ENCODE measurements around the gene CACNG4. TPM values are rescaled to one million over a fixed set of nuclear protein-coding genes. Genes with fewer than 3 reads are reported as not detected.

CACNG4 gene
- total and polyA plus RNA-seq, 10 donors, result not detected

DNA sequence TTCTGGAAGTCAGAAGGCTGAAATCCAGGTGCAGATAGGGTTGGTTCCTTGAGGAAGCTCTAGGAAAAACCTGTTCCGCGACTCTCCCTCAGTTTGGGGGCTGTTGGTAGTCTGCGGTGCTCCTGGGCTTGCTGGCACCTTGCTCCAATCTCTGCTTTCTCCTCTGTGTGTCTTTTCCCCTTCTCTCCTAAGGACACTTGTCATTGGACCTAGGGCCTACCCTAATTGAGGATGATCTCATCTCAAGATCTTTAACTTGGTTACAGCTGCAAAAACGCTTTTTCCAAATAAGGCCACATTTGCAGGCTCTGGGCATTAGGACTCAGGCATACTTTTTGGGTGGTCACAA is 12.9 kb upstream of the CACNG4 start:
- Histone ChIP-seq H3K27ac (no peak overlapping the region), H3K4me3 (no peak overlapping the region), H3K27me3 (replicated peaks in 1 of 7) (peaks cover 0 to 40% (median 5%) of the 10 kb centered on the region in 7 donors), H3K36me3 (no peaks in the 10 kb centered on the region), H3K4me1 (no peaks in the 10 kb centered on the region), H3K9me3 (no peaks in the 10 kb centered on the region)
- DNase-seq, result no peak
- TF ChIP-seq POLR2AphosphoS5 (IDR thresholded peaks at IDR 0.05), result no peak
- TF ChIP-seq POLR2A (IDR thresholded peaks at IDR 0.05), result no peak
- TF ChIP-seq, protein P1, sequence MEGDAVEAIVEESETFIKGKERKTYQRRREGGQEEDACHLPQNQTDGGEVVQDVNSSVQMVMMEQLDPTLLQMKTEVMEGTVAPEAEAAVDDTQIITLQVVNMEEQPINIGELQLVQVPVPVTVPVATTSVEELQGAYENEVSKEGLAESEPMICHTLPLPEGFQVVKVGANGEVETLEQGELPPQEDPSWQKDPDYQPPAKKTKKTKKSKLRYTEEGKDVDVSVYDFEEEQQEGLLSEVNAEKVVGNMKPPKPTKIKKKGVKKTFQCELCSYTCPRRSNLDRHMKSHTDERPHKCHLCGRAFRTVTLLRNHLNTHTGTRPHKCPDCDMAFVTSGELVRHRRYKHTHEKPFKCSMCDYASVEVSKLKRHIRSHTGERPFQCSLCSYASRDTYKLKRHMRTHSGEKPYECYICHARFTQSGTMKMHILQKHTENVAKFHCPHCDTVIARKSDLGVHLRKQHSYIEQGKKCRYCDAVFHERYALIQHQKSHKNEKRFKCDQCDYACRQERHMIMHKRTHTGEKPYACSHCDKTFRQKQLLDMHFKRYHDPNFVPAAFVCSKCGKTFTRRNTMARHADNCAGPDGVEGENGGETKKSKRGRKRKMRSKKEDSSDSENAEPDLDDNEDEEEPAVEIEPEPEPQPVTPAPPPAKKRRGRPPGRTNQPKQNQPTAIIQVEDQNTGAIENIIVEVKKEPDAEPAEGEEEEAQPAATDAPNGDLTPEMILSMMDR (IDR thresholded peaks at IDR 0.05 in 8 of 11, conservative IDR thresholded peaks at IDR 0.05 in 3 of 11), result no peak
- intact Hi-C loops (cut with DNase I; ENCODE audit: low total_unique reads), result no loop called here
- WGBS, 5 donors, result 81 to 95% (median 88%) methylated on average over 4 of the region's 4 CpGs

DNA sequence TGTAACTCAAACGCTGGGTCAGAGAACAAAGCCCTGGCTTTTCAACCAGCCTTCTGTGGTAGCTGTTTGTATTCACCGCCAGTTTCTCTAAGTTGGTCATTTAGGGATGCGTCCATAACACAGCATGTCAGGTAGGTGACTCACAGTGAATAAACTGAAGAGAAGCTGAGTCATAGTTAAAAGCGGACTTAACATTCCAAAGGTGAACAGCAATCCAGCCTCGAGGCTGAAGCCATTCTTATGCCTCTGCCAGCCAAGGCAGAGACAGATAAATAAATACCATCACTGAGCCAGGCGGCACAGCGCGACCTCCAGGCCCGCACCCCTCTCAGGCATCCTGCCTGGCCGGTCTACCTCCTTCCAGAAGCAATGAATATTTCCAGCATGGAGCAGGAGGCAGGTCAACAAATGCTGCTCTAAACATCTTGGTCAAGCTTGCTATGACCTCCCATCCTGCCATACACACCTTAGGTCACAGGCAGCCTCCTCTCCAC is 12.4 kb upstream of the CACNG4 start:
- DNase-seq, result no peak

GRCh38 chr17:66952681-66953629 is 11.6 kb upstream of the CACNG4 start:
- no peak overlapping the region for H3K4me3 ChIP-seq
- intact Hi-C loops (cut with DNase I; ENCODE audit: low total_unique reads), result no loop called here
- no peak for DNase-seq
- no peaks in the 10 kb centered on the region for H3K36me3 ChIP-seq
- TF ChIP-seq, protein P1 (IDR thresholded peaks at IDR 0.05 in 8 of 11, conservative IDR thresholded peaks at IDR 0.05 in 3 of 11), result no peak
- 76 to 89% (median 82%) methylated on average over 12 to 14 of the region's 14 CpGs for WGBS, 5 donors
- H3K9me3 ChIP-seq, result no peaks in the 10 kb centered on the region
- peaks cover 0 to 26% (median 0%) of the 10 kb centered on the region in 7 donors for H3K27me3 ChIP-seq (replicated peaks in 1 of 7)
- no peak overlapping the region for H3K27ac ChIP-seq
- H3K4me1 ChIP-seq, result no peaks in the 10 kb centered on the region

More for the DNA sequence above, 12.4 kb upstream of the CACNG4 start:
- intact Hi-C loops (cut with DNase I; ENCODE audit: low total_unique reads), result no loop called here
- WGBS, 5 donors, result 76 to 89% (median 86%) methylated on average over 5 to 10 of the region's 10 CpGs
- H3K9me3 ChIP-seq, result no peaks in the 10 kb centered on the region
- H3K36me3 ChIP-seq, result no peaks in the 10 kb centered on the region
- TF ChIP-seq, protein P1 (IDR thresholded peaks at IDR 0.05 in 8 of 11, conservative IDR thresholded peaks at IDR 0.05 in 3 of 11), result no peak
- no peak for TF ChIP-seq POLR2A (IDR thresholded peaks at IDR 0.05)
- TF ChIP-seq POLR2AphosphoS5 (IDR thresholded peaks at IDR 0.05), result no peak
- no peaks in the 10 kb centered on the region for H3K4me1 ChIP-seq
- H3K27ac ChIP-seq, result no peak overlapping the region
- H3K4me3 ChIP-seq, result no peak overlapping the region
- H3K27me3 ChIP-seq (replicated peaks in 1 of 7), result peaks cover 0 to 35% (median 3%) of the 10 kb centered on the region in 7 donors

- H3K36me3 ChIP-seq, result no peaks in the 10 kb centered on the region
- TF ChIP-seq POLR2A (IDR thresholded peaks at IDR 0.05), result no peak
- TF ChIP-seq, protein P1 (IDR thresholded peaks at IDR 0.05 in 8 of 11, conservative IDR thresholded peaks at IDR 0.05 in 3 of 11), result no peak
- TF ChIP-seq POLR2AphosphoS5 (IDR thresholded peaks at IDR 0.05), result no peak
- no peaks in the 10 kb centered on the region for H3K9me3 ChIP-seq
- no peak for DNase-seq
- intact Hi-C loops (cut with DNase I; ENCODE audit: low total_unique reads), result no loop called here
- H3K4me3 ChIP-seq, result no peak overlapping the region
- H3K4me1 ChIP-seq, result no peaks in the 10 kb centered on the region
- WGBS, 5 donors, result 51 to 80% (median 72%) methylated on average over 7 of the region's 7 CpGs
- H3K27me3 ChIP-seq (replicated peaks in 1 of 7), result peaks cover 0 to 25% (median 0%) of the 10 kb centered on the region in 7 donors
- no peak overlapping the region for H3K27ac ChIP-seq
These were observed 10.9 kb upstream of the CACNG4 start for GRCh38 chr17:66953630-66954020.

Measured in spleen (tissue), 11 donors.